Left cardiac atrium (tissue), 4 donors: ENCODE measurements around the gene COL4A6. TPM values are rescaled to one million over a fixed set of nuclear protein-coding genes. Genes with fewer than 3 reads are reported as not detected.

Experiments
- ATAC-seq, 2 donors: fragments of 200-7000 bp; cut with Tn5 transposase; one replicate each; pipeline ENCODE4 v1.9.1; 2020; ENCODE audit warnings: mild to moderate bottlenecking in 2 of 2, moderate library complexity in 2 of 2
- DNase-seq: peaks from one replicate; pipeline ENCODE4 v3.0.0-alpha.2; 2020
- intact Hi-C, 2 donors: fragments of 100-400 bp; cut with DNase I; formaldehyde crosslinking; loops; one replicate each; pipeline versions ENCODE4 v1.14.1 to v1.15.1; 2022 to 2023
- total RNA-seq, 2 donors: library from RNA; stranded (reverse); fragmentation: NEBNext Ultra II Directional; extraction: Animal tissue kit (Norgen Biotek cat#: 25700); gene quantifications; one replicate each; pipeline ENCODE4 v1.2.1, GENCODE V29; 2021
- donor health status: DM: no; HTN: yes; CAD: no.
- donor health status: DM: no; HTN: yes; CAD: no; lungs with severe emphysema.
- donor health status: DM: yes; HTN: yes; CAD: no.
- donor health status: Dilated cardiomyopathy.

COL4A6 gene
- total RNA-seq, 2 donors from 2014 or later: 13.7 to 14.7 TPM

DNA sequence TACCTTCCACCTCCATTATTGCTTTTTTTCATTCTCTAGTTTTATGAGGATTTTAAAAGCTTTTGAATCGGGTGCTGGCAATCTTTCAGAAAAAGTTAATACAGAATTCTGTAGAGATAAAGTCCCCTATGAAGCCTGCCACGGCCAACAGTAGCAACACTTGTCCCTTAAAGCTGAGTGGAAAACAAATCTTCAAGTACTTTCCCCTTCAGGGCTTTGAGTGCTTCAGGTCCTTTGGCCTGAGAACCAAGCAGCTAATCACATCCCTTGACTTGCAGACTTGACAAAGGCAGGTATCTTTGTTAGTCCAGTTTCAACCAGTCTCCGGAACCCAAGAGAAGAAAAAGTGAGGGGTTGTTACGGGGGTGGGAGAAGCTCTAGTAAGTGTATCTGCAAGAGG, 202.2 kb downstream of the COL4A6 start:
- ATAC-seq (no peak), DNase-seq (no peak)
- intact Hi-C loops: no loop called here

DNA sequence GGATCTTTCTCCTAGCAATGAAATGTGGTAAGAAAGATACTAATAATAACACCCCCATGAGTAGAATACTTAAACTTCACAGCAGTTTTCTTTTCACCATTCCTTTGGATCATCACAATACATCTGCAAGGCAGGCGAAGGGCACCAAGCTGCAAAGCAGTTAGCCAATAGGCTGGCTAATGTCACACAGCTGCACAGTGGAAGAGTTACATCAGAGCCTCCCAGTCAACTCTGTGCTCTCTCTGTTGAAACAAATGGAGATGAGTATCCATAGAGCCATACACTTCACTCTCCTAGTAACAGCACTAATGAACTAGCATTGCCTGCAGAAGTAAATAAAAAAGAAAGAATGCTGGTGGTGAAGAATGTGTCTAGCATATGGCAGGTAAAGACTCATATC, 207.6 kb downstream of the COL4A6 start:
- ATAC-seq: no peak
- intact Hi-C loops: no loop called here
- DNase-seq: no peak

GRCh38 chrX:108224727-108225621, 213.2 kb downstream of the COL4A6 start:
- DNase-seq (no peak), ATAC-seq (peak; percentile 53 to 63)
- intact Hi-C loops: loop anchor here in 1 of 2 donors (10.0 kb wide), 1 partner anchor 310 kb away; no protein-coding TSS in a partner anchor

DNA sequence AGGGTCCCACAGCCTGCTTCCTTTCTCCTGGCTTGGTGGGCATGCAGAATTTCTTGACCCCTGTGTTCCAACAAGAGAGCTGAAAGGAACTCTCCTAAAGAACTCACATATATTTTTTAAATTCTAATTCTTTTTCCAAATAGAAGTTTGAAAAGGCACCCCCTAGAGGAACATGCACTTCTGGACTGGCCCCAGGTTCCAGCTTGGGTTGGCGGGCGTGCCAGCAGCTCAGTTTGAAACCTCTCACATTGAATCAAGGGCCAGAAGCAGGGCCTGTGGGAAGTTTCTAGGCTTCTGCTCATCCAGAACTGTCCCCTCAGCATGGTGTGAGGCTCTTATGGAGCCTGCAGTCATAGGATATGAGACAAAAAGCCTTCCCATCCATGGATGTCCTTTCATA, 214.0 kb downstream of the COL4A6 start:
- ATAC-seq: no peak
- intact Hi-C loops: loop anchor here in 1 of 2 donors (10.0 kb wide), 1 partner anchor 311 kb away; no protein-coding TSS in a partner anchor
- no peak for DNase-seq

- DNase-seq: peak; percentile 20
- peak; percentile 24 to 61 for ATAC-seq
- intact Hi-C loops: loop anchor here in 1 of 2 donors (10.0 kb wide), 1 partner anchor 311 kb away; no protein-coding TSS in a partner anchor
Observed at GRCh38 chrX:108223585-108223984, 214.6 kb downstream of the COL4A6 start.

- peak in 1 of 2 donors; percentile 3 for ATAC-seq
- intact Hi-C loops: loop anchor here in 1 of 2 donors (10.0 kb wide), 1 partner anchor 313 kb away; no protein-coding TSS in a partner anchor
- no peak for DNase-seq
Observed at GRCh38 chrX:108221301-108221864, 216.8 kb downstream of the COL4A6 start.

- DNase-seq (no peak), ATAC-seq (no peak)
- intact Hi-C loops: loop anchor here (10.0 kb wide), 1 partner anchor 315 kb away; no protein-coding TSS in a partner anchor
Observed at GRCh38 chrX:108219949-108220601, 218.1 kb downstream of the COL4A6 start.

DNA sequence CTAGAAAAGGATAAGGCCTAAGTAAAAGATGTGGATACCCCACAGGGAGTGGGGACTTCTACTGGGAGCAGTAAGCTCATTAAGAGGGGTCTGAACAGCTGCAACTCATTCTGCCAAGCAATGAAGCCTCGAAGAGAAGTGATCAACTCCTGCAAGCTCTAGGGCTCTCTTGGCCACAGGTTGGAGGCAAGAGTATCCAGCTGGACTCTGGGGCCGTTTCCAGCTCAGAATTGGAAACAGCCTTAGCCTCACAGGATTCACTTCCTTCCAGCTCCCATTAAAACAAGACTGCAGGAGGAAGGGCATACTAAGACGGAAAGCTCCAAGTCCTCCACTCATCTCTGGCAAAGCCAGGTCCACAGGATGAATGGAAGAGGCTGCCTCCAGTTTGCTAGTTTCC, 220.3 kb downstream of the COL4A6 start:
- peak; percentile 67 to 68 for ATAC-seq
- DNase-seq: no peak

DNA sequence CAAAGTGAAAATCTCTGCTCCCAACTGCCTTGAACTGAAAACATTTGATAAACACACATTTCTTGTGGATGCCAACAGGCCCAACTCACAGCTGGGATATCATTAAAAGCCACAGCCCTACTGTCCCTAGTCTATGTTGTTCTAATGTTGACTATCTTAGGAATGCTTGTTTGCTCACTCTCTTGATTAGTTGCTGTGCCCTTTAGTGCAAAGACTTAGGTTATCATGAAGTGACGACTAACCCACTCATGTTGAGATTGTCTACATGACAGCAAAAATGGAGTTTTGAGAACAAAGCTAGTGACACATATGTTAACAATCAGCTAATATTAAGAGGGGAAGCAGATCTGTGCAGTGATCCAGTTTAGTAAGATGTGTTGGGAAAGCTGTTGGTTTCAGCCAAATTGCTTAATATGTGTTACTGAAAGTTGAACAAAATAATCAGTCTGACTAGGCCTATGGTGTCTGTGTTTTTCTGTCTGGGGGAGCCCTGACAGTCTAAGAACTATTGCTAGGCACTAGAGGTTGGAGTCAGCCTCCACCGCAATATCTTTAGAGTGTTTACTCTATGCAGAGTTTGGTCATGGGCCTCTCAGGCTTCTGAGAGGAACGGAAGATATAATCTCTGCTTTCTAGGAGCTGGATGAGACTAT, 221.2 kb downstream of the COL4A6 start:
- peak; percentile 56 to 74 for ATAC-seq
- DNase-seq: no peak
- intact Hi-C loops: loop anchor here in 1 of 2 donors (10.0 kb wide), 1 partner anchor 318 kb away; no protein-coding TSS in a partner anchor

More for the DNA sequence above, 220.3 kb downstream of the COL4A6 start:
- intact Hi-C loops: loop anchor here in 1 of 2 donors (10.0 kb wide), 1 partner anchor 317 kb away; no protein-coding TSS in a partner anchor

GRCh38 chrX:108216405-108216804, 221.8 kb downstream of the COL4A6 start:
- intact Hi-C loops: loop anchor here in 1 of 2 donors (10.0 kb wide), 1 partner anchor 318 kb away; no protein-coding TSS in a partner anchor
- no peak for DNase-seq
- no peak for ATAC-seq

GRCh38 chrX:108211301-108211700, 226.9 kb downstream of the COL4A6 start:
- no peak for ATAC-seq
- intact Hi-C loops: loop anchor here in 1 of 2 donors (10.0 kb wide), 1 partner anchor 324 kb away; no protein-coding TSS in a partner anchor
- no peak for DNase-seq

- intact Hi-C loops: loop anchor here in 1 of 2 donors (10.0 kb wide), 2 partner anchors 346 to 1266 kb away; no protein-coding TSS in a partner anchor
- no peak for DNase-seq
- no peak for ATAC-seq
Observed at GRCh38 chrX:108209006-108209554, 229.1 kb downstream of the COL4A6 start.

DNA sequence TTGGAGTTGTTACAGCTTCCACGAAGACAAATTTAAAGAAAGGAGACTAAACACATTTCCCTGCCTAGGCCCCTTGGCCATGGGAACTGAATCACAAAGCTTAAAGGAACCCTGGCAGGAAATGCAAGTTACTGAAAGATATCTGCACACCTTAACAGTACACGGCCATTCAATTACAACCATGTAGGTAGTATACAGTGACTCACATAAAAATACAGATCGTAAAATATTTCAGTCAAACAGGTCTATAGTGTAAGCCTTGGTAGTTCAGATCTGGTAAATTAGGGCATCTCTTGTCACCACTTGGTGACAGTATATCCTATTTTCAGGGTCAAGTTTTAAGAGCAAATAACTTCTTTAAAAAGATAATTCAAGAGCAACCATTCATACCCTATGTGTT, 234.7 kb downstream of the COL4A6 start:
- ATAC-seq: no peak
- intact Hi-C loops: loop anchor here in 1 of 2 donors (10.0 kb wide), 2 partner anchors 351 to 1271 kb away; no protein-coding TSS in a partner anchor
- DNase-seq: no peak

GRCh38 chrX:108199691-108200090, 238.5 kb downstream of the COL4A6 start:
- intact Hi-C loops: loop anchor here in 1 of 2 donors (10.0 kb wide), 2 partner anchors 355 to 1275 kb away; no protein-coding TSS in a partner anchor
- ATAC-seq: no peak

DNA sequence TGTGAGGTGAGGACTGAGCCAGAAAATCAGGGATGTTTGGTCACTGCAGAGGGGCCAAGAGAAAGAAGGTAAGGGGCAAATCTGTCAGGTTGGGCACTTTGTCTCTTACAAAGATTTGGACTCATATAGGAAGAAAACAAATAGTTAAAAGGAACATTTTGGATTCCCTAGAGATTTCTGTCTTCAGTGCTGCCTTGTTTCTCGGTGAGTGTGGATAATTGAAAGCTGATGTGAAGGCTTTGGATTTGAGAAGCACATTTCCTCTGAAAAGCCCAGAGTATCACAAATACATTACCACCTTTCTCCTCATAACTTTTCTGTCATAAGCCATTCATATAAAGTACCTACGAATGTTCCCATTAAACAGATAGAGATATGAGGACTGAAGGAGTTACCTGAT, 239.2 kb downstream of the COL4A6 start:
- no peak for DNase-seq
- intact Hi-C loops: no loop called here
- ATAC-seq: no peak

More at GRCh38 chrX:108199691-108200090, 238.5 kb downstream of the COL4A6 start:
- no peak for DNase-seq

DNA sequence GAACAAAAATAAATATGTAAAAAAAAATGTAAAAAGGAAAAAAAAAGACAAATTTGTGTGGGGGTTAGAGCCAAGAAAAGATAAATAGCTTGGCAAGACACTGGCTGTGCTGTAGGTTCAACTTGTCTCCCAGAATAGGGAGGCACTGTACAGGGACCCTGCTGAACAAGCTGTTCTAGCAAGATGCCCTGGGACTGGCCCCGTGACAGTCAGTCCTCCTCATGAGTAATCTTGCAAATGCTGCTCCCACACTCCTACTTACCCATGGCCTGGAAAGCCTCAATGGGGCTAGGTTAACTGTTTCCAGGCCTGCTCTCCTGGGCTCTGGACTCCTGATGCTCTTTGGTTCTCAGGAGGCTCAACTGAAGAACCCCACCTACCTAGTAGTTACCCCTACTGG, 239.8 kb downstream of the COL4A6 start:
- DNase-seq: no peak
- intact Hi-C loops: no loop called here
- peak in 1 of 2 donors; percentile 45 for ATAC-seq

GRCh38 chrX:108186811-108187210, 251.4 kb downstream of the COL4A6 start:
- intact Hi-C loops: no loop called here
- ATAC-seq: no peak

GRCh38 chrX:108178143-108178498, 260.1 kb downstream of the COL4A6 start:
- no peak for ATAC-seq
- intact Hi-C loops: no loop called here
- DNase-seq: no peak

More at GRCh38 chrX:108186811-108187210, 251.4 kb downstream of the COL4A6 start:
- no peak for DNase-seq
